NT2/D1 (cell line): ENCODE measurements around the gene TPSB2.

Experiments
- YY1 ChIP-seq: IDR thresholded peaks from 2 replicates; pipeline ENCODE4 v1.6.1; 2011; ENCODE audit not compliant: insufficient read length, insufficient read depth
- ZNF274 ChIP-seq: IDR thresholded peaks from 2 replicates; pipeline ENCODE4 v1.6.1; 2011; ENCODE audit warnings: mild to moderate bottlenecking, low read depth, low read length

DNA sequence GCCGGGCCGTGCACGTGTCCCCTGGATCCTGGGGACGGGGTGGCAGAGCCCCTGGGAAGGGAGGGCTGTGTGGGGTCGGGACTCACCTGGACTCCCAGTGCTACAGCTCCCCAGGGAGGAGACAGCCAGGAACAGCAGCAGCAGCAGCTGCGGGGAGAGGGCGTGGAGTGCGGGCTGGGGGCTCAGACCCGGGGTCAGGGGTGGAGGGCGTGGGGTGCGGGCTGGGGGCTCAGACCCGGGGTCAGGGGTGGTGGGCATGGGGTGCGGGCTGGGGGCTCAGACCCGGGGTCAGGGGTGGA is 46.5 kb upstream of the TPSB2 start:
- TF ChIP-seq YY1 = no peak
- no peak for TF ChIP-seq ZNF274
